Stimulated activated CD8-positive, alpha-beta memory T cell treated with anti-CD3 and anti-CD28 coated beads, Interleukin-12 subunit alpha, Interleukin-12 subunit beta, amount 100 ng/mL, for 24 hours (primary cell): Measurements from ENCODE around the gene TMEM269.

Experiments used
- DNase-seq: peaks from one replicate; pipeline ENCODE4 v3.0.0-alpha.2; 2020; ENCODE audit errors: extremely low read depth

Gene TMEM269

DNA sequence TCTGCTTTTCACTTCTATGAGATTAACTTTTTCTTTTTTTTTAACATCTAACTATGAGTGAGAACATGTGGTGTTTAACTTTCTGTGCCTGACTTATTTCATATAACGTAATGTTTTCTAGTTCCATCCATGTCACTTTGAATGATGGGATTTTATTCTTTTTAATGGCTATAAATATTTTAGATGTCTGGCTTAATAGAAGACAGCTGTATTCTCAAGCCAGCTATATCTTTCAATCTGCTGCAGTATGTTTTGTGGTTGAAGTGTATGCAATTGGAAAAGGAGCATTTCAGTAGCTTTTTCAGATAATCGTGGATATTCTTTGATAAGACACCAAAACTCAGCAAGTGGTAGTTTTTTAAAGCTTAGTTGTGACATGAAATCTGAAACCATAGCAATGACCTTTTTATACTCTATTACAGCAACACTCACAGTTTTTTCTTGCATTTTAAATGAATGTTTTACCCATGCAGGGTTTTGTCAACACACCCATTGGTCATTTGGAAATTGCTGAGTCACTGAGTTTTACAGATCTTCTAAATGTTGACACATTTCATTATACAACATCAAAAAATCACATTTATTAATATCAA is 38.1 kb downstream of the TMEM269 start:
- DNase-seq, result no peak

DNA sequence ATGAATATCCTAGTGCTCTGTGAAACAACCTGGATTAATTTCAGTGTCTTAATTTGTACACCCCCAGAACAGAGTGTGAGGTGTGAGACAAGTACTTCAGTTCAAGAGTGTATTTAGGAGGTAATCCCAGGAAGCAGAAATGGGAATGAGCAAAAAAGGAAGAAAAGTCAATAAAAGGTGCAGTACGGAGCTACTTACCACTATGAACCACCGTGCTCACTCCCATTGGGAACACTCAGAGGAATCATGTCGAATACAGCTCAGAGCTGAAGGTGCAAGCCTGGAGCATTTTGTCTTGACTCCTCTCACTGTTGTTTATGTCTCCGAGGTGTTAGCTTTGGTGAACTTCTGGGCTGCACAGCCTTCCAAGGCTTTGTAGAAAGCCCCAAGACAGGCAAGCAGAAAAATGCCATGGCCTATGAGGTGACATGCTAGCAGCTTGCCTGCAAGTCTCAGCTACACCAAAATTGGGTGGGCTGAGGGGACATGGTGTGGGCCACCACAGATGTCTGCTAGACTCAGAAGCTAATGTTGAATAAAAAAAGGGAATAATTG is 39.8 kb downstream of the TMEM269 start:
- no peak for DNase-seq

- DNase-seq, result no peak
These were observed 40.5 kb downstream of the TMEM269 start for GRCh38 chr1:42825036-42825851.

DNA sequence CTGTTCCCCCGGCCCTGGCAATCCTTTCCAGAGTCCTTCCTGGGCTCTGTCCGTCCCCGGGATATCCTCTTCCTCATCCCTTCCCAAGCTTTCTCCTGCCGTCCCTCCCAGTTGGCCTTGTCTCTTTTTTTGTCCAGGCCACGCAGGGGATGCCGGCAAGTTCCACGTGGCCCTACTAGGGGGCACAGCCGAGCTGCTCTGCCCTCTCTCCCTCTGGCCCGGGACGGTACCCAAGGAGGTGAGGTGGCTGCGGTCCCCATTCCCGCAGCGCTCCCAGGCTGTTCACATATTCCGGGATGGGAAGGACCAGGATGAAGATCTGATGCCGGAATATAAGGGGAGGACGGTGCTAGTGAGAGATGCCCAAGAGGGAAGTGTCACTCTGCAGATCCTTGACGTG is 45.8 kb downstream of the TMEM269 start:
- DNase-seq, result no peak

GRCh38 chr1:42831273-42831672 is 46.5 kb downstream of the TMEM269 start:
- no peak for DNase-seq

- DNase-seq, result no peak
These were observed 48.0 kb downstream of the TMEM269 start for GRCh38 chr1:42832641-42833240.

DNA sequence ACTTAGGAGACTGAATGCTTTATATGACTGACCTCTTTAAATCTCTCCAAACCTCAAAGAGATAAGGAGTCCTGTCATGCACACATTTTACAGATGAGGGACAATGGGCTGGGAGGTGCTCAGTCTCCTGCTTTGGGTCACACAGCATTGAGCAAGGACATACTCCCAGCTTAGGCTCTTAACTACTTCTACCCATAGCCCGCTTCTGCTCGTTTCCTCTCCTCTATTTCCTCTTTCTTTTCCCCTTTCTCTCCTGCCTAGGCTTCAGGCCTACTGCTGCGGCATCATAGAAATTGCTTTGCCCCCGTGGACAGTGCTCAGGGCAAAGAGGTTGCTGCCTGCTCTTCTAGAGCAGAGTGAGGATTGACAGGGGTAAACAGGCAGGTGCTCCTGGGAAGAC is 49.2 kb downstream of the TMEM269 start:
- DNase-seq, result no peak

- DNase-seq, result no peak
These were observed 50.0 kb downstream of the TMEM269 start for GRCh38 chr1:42834803-42835202.

GRCh38 chr1:42835422-42835821 is 50.6 kb downstream of the TMEM269 start:
- DNase-seq, result no peak

DNA sequence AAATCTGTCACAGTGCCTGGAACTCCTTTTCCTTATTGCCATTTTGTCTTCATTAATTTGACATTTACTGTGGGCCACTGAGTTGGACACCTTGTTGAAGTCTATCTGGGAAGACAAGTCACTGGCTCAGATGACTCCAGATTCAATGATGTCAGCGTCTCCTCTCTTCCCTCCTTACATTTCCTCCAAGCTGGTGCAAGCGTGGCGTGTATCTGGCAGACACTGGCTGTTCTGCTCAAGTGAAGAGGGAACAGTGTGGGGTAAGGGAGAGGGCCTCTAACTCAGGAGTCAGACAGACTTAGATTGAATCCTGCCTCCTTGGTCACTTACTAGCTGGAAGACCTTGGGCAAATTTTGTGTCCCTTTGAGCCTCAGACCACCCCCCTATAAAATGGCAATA is 52.9 kb downstream of the TMEM269 start:
- no peak for DNase-seq

DNA sequence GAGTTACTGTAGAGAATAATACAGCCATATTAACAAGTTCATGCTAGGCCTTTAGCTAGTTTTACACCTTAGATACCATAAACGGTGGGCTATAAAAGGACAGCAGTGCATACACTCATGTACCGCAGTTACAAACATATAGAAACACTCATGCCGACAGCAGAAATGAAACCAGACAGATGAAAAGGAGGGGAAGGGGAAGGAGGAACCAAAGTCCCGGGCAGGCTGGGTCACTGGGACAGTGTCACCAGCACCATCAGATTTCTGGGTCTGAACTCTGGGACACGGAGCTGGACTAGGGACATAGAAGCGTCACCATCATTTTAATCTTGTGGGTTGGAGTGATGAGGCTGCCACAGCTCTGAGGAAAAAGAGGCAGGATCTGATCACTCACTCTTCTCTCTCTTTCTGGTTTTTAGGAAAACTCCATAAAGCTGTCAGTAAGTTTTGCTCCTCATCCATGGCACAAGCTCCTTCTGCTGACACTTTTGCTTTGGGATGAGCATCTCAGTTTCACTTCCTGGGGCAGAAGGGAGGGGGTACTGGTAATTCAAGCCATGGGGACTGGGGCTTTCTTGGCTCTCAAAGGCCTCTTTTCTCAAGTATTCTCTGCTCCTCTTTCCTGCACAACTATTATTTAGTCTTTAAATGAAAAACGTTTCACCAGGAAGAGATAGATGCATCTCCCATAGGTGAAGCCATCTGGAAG is 53.8 kb downstream of the TMEM269 start:
- no peak for DNase-seq

DNA sequence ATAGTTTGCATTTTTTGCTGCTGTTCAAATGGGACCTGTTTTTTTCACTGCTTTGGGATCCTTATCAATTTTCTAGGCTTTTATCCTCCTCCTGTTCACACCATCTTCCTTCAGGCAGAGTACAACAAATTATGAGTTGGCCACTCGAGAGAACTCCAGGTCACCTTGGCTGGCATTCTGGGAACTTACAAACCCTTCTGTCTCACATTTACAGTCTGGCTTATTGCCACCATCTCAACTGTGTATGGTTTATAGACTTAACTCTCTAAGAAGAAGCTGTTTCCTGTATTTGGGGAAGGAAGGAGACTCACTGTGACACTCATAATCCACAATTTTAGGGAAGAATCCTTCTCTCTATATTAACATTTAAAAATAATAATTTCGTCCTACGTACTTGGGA is 56.2 kb downstream of the TMEM269 start:
- no peak for DNase-seq

DNA sequence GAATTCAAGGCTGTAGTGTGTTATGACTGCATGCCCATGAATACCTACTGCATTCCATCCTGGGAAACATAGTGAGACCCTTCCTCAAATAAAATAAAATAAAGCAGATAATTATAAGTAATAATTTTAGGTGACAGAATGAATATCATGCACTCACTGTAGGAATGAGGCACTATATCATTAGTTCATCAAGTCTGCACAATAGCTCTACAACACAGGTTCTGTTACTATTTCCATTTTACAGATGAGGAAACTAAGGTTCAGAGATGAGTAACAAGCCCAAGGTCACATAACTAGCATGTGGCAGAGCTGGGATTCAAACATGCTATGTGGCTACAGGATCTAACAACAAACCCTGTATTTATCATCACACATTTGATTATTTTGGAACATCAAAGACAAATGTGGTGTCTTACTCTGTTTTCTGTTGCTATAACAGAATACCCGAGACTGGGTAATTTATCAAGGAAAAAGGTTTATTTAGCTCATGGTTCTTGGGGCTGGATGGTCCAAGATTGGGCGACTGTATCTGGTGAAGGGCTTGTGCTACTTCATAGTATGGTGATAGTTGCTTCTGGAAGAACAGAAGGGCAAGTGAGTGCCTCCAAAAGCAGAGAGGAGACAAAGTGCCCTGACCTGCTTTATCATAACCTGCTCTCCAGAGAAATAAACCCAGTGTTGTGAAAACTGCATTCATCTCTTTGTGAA is 56.8 kb downstream of the TMEM269 start:
- no peak for DNase-seq

- DNase-seq, result no peak
These were observed 59.9 kb downstream of the TMEM269 start for GRCh38 chr1:42844592-42845140.

GRCh38 chr1:42845193-42845592 is 60.4 kb downstream of the TMEM269 start:
- no peak for DNase-seq

- DNase-seq, result no peak
These were observed 61.1 kb downstream of the TMEM269 start for GRCh38 chr1:42845866-42846256.

DNA sequence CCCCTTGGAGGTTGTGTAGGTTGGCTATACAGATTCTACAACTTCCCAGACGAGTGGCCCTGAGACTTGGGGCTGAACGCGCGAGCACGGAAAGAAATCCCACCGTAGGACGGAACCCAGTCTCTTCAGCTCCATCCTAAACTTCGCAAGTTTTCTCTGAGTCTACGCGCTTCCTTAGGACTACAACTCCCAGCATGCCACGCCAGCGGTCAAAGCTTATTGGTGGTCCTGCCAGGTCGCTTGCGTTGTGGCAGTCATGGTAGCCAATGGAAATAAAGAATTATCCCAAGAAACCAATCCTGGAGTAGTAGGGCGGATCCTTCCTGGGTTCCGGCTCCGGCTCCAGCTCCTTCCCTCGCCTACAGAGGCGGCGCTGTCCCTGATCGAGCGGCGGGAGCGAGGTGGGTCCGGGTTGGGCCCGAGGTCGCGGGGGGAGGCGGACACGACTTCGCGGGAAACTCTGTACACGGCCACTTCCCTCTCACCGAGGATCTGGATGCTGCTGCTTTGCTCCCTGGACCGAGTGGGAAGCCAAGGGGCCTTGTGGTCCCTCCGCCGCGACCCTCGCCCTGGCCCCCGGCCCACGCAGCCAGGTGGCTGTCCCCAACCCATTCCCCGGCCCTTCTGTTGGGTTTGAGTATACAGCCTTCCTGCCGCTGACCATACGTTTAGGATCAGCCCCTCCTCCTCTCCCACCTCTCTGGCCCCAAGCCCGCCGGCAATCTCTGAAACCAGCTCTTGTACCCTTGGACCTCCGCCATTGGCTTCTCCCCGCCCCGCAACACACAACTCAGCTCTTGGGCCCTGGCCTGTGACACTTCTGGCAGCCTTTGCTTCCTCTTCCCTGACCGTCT is 61.7 kb downstream of the TMEM269 start, which contains the start of gene ZNF691:
Gene ZNF691 (plus strand): TSS at position 357 of the 854 bp plus-strand sequence. CDS start 3,046 bp downstream, outside the sequence.
- DNase-seq, result peak; percentile 63

- DNase-seq, result no peak
These were observed 62.4 kb downstream of the TMEM269 start for GRCh38 chr1:42847111-42847595.

GRCh38 chr1:42847721-42848460 is 63.1 kb downstream of the TMEM269 start:
- no peak for DNase-seq
